SK-N-MC (cell line): ENCODE measurements around the gene C10orf67.
A peak's percentile ranks its signal among the peaks of the same experiment; 100 is the strongest.
"Not testable (repeated sequence)": the region's sequence is repeated elsewhere in the genome, so short reads cannot be mapped to it uniquely, and the experiment has no call there.

ENCODE experiments used
- DNase-seq: peaks from one replicate; pipeline ENCODE4 v3.0.0-alpha.2; 2011; ENCODE audit warnings: low read depth, low spot score
- H3K27ac ChIP-seq: fragments of 200-600 bp; sonication (generic); 2 replicates; pipeline ENCODE4 v1.5.1; 2016; ENCODE audit warnings: mixed run types
- H3K36me3 ChIP-seq: fragments of 200-600 bp; sonication (generic); 2 replicates; pipeline ENCODE4 v1.6.1; 2017; ENCODE audit warnings: antibody characterized with exemption, low read length, mixed read lengths; ENCODE audit not compliant: insufficient read depth
- H3K4me3 ChIP-seq: fragments of 200-600 bp; sonication (generic); 2 replicates; pipeline ENCODE4 v1.5.1; 2016
- H3K9ac ChIP-seq: fragments of 200-600 bp; sonication (generic); 2 replicates; pipeline ENCODE4 v1.8.0; 2017; ENCODE audit warnings: mixed run types, mixed read lengths; ENCODE audit not compliant: insufficient read length
- H3K9me3 ChIP-seq: fragments of 200-600 bp; sonication (generic); 2 replicates; pipeline ENCODE4 v1.6.1; 2017; ENCODE audit warnings: low read depth, mild to moderate bottlenecking, antibody characterized with exemption, low read length, moderate library complexity, mixed read lengths
- EZH2 ChIP-seq: fragments of 200-600 bp; sonication (generic); IDR thresholded peaks from one replicate; pipeline ENCODE4 v1.6.1; 2017; ENCODE audit warnings: antibody characterized with exemption
- FOXP2 ChIP-seq: optimal IDR thresholded peaks from 2 replicates; pipeline ENCODE3; 2011; ENCODE audit warnings: mild to moderate bottlenecking, moderate library complexity; ENCODE audit not compliant: insufficient read depth; ENCODE audit errors: extremely low read length, control extremely low read depth
- POLR2AphosphoS5 ChIP-seq: IDR thresholded peaks from 2 replicates; pipeline ENCODE4 v1.6.1; 2012; ENCODE audit warnings: mild to moderate bottlenecking, low read depth, low read length, borderline replicate concordance

C10orf67 gene

DNA sequence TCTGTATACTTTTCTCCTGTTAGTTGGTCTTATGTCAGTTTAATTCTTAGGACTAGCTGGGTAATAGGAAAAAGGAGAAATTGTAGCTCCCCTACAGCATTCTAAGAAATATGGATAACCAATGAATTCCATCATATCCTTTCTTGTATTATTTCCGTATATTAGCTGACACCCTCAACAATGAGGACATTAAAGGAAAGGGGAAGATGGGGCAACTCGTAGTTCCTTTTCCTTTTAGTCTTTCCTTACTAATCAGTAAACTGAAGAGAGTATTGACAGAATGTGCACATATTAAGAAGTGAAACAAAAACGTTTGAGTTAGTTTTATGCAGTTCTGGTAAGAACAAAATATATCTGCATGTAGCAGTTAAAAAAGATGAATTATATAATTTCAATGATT is 35.1 kb upstream of the C10orf67 start:
- no peak overlapping the region for H3K27ac ChIP-seq
- no peak for DNase-seq
- H3K9me3 ChIP-seq, result no peaks in the 10 kb centered on the region
- H3K4me3 ChIP-seq, result no peak overlapping the region
- no peak overlapping the region for H3K9ac ChIP-seq
- H3K36me3 ChIP-seq, result no peaks in the 10 kb centered on the region
- TF ChIP-seq FOXP2 (no peak), EZH2 (no peak)

DNA sequence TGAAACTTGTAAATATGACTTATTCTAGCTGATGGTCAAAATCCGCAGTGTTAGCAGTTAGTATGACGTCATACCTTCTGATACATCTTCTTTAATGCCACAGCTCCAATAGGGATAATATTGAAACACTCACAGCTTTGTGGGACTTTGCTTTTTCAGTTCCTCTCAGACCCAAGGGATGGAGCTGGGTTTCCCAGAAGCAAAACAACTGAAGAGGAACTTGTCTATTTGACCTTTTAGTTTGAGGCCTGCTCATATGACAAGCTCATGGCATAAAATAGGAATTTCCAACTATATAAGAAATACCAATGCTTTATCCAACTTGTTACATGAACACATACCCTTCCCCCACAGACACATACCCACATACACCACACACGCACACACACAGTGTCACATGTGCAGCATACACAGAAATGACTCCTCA is 31.6 kb upstream of the C10orf67 start:
- no peak overlapping the region for H3K4me3 ChIP-seq
- H3K27ac ChIP-seq, result no peak overlapping the region
- H3K9ac ChIP-seq, result no peak overlapping the region
- H3K9me3 ChIP-seq, result no peaks in the 10 kb centered on the region
- TF ChIP-seq FOXP2 (no peak), POLR2AphosphoS5 (no peak), EZH2 (no peak)
- no peaks in the 10 kb centered on the region for H3K36me3 ChIP-seq
- DNase-seq, result no peak

DNA sequence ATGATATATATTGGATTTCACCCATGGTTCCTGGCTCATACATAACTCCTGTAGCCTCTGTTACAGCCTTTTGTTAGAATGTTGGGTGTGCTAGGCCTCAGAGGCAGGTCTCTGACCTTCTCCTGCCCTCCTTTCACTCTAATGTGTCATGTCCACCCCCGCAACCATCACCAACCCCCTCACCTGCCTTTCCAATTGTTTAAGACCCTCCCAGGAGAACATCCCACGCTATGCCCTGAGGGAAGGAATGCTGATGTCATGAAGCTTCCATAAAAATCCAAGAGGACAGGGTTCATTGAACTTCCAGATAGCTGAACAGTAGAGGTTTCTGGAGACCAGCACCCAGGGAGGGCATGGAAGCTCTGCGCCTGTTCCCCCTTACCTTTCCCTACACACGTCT is 30.8 kb upstream of the C10orf67 start:
- no peaks in the 10 kb centered on the region for H3K9me3 ChIP-seq
- H3K36me3 ChIP-seq, result no peaks in the 10 kb centered on the region
- no peak overlapping the region for H3K27ac ChIP-seq
- TF ChIP-seq EZH2, result no peak
- TF ChIP-seq FOXP2, result no peak
- TF ChIP-seq POLR2AphosphoS5, result no peak
- DNase-seq, result no peak
- H3K4me3 ChIP-seq, result no peak overlapping the region
- H3K9ac ChIP-seq, result no peak overlapping the region

DNA sequence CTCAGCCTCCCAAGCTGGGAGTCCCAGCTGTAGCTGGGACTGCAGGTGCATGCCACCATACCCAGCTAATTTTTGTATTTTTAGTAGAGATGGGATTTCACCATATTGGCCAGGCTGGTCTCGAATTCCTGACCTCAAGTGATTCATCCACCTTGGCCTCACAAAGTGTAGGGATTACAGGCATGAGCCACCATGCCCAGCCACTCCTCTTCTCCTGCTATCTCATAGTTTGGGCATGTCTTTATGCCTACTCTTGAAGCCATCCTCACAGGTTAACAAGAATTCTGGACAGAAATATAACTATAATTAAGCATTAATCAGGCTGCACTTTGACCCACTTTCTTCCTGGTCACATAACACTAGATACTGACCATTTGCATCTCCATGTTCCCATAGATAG is 28.6 kb upstream of the C10orf67 start:
- TF ChIP-seq EZH2 (no peak), FOXP2 (no peak), POLR2AphosphoS5 (no peak)
- Histone ChIP-seq H3K4me3 (no peak overlapping the region), H3K36me3 (no peaks in the 10 kb centered on the region), H3K27ac (no peak overlapping the region), H3K9me3 (no peaks in the 10 kb centered on the region), H3K9ac (no peak overlapping the region)
- no peak for DNase-seq

DNA sequence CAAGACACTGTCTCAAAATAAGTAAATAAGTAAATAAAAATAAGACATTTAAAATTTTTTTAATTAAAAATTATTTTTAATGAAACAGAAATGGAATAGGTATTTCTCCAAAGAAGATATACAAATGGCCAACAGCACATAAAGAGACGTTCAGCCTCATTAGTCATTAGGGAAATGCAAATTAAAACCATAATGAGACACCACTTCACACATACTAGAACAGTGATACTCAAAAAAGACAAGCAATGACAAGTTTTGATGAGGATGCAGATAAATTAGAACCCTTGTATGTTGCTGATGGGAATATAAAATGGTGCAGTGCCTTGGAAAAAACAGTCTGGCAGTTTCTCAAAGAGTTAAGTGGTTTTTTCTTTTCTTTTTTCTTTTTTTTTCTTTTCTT is 26.5 kb upstream of the C10orf67 start:
- Histone ChIP-seq H3K9me3 (no peaks in the 10 kb centered on the region), H3K4me3 (no peak overlapping the region)
- DNase-seq, result no peak

DNA sequence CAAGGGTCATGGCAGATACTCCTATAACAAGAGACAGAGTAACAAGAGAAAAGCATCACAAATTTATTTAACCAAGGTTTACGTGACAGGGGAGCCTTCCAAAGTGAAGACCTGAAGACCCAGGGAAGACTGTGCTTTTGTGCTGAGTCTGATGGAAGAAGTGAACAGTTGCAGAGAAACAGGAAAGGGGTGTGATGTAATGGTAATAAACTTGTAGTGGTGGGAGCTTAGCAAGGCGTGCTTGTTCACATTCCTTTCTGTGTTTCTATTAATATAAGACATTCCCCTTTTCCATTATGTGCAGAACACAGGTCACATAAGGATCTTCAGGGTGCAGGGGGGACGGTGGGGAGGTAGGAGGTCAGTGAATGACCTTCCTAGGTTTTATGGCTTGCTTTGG is 25.5 kb upstream of the C10orf67 start:
- no peak overlapping the region for H3K9ac ChIP-seq
- TF ChIP-seq FOXP2 (no peak), EZH2 (no peak), POLR2AphosphoS5 (no peak)
- H3K36me3 ChIP-seq, result no peaks in the 10 kb centered on the region
- H3K4me3 ChIP-seq, result no peak overlapping the region
- DNase-seq, result peak; percentile 44
- H3K9me3 ChIP-seq, result no peaks in the 10 kb centered on the region
- H3K27ac ChIP-seq, result no peak overlapping the region

More for the DNA sequence above, 26.5 kb upstream of the C10orf67 start:
- no peaks in the 10 kb centered on the region for H3K36me3 ChIP-seq
- TF ChIP-seq FOXP2 (no peak), EZH2 (no peak), POLR2AphosphoS5 (no peak)
- H3K9ac ChIP-seq, result no peak overlapping the region
- no peak overlapping the region for H3K27ac ChIP-seq

DNA sequence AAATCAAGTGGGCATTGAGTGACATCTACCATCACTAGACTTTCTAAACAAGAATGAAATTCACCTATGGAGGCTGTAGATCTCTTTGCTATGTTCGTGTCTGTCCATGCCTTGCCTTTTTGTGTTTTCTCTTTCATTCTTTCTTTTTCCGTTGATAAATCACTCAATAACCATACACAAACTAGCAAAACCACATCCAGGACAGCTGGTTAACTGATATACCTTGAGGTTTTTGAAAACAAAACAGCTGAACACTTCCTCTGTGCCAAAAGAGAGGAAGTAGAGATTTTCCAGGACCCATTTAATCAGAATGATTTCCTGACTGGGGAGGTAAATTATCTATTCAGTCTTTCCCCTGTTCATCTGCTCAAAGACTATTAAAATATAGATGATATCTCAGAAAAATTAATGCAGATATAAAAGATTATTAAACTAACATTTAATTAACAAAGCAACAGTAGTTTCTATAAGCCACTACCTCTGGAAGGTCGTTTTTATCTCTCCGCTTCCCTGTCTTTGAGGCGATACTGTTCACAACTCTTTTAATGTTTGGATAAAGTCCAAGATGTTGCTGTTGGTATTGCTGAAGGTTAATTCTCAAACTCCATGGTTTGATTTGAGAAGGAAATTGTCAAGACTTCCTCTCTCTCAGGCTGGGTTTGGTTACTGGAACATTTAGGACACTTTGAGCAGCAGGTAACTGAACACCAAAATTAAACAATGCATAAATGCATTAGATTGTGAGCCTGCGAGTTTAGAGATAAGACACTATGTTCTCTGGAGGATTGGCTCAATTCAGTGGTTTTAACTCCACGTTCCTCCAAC is 24.4 kb upstream of the C10orf67 start:
- TF ChIP-seq EZH2 (no peak), FOXP2 (no peak), POLR2AphosphoS5 (no peak; the same call in 1 of the 2 replicates)
- Histone ChIP-seq H3K9me3 (no peaks in the 10 kb centered on the region), H3K9ac (no peak overlapping the region), H3K27ac (peak overlapping the region; percentile 70; the same call in 1 of the 2 replicates), H3K36me3 (no peaks in the 10 kb centered on the region), H3K4me3 (peak overlapping the region; percentile 11; the same call in 1 of the 2 replicates)
- no peak for DNase-seq

DNA sequence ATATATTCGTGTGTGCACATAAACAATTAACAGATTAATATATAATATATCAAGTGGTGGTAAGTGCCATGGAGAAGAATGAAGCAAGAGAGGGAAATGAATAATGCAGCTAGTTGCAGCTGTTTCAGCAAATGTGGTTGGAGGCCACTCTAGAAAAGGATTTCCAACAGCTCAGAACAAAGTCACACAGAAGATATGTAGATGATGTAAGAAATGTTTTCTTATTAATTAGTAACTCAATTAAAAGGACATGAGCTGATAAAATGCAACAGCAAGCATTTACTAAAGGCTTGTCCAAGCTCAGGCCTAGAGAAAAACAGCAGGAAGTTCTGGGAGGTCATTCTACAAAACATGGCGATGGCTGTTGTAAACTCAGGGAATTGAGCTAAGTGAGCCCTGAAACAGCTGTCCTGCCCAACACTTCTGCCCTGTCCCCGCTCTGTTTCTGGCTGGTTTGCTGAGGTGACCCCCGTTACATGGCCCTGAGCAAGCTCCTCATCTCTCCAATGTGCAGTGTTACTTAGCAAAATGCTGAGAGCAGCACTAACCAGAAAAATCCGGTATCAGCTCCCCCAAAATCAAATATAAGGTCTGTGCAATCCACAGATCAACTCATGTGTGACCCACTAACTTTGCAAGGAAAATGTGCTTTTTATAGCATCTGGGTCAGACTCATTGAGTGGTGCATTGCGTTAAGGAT is 23.4 kb upstream of the C10orf67 start:
- Histone ChIP-seq H3K4me3 (no peak overlapping the region), H3K9me3 (no peaks in the 10 kb centered on the region), H3K9ac (no peak overlapping the region), H3K36me3 (no peaks in the 10 kb centered on the region), H3K27ac (no peak overlapping the region)
- TF ChIP-seq POLR2AphosphoS5 (no peak), EZH2 (no peak), FOXP2 (no peak)
- no peak for DNase-seq

DNA sequence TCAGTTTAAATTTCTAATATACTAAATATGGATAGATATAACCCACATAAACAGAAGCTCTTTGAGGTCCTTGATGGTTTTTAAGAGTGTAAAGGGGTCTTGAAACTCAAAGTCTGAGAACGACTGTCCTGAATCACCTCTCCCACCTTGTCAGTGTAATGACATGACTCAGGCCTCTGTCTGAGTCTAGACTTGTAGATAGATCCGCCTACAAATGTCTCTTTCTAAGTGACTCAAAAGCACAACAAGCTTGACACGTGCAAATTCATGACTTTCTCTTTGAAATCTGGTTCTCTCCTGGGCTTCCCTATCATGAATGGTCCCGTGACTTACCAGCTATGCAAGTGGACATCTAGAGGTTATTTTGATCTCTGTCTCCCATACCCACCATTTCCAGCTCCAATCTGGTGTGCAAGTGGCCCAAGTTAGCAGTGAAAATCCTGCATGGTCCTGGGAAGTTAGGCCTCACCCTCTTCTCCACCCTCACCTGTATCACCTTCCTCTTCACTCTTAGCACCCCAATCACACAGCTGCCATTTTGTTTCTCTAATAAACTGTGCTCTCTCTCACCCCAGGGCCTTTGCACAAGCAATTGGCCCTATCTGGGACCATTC is 20.9 kb upstream of the C10orf67 start:
- not testable (repeated sequence) for H3K9ac ChIP-seq, H3K27ac ChIP-seq, H3K4me3 ChIP-seq, H3K36me3 ChIP-seq, DNase-seq, H3K9me3 ChIP-seq
